Epithelial cell of esophagus (primary cell): Measurements from ENCODE around the gene C10orf105.
A peak's percentile ranks its signal among the peaks of the same experiment; 100 is the strongest.

Experiments
- DNase-seq: peaks from one replicate; pipeline ENCODE4 v3.0.0; 2010; ENCODE audit warnings: low read depth
- H3K4me3 ChIP-seq: 2 replicates; pipeline ENCODE4 v1.5.1; 2011; ENCODE audit warnings: mild to moderate bottlenecking, low read length, control low read depth
- TF ChIP-seq, protein P1 (sequence below): IDR thresholded peaks from 2 replicates; pipeline ENCODE4 v1.5.1; 2011; ENCODE audit warnings: low read depth, mild to moderate bottlenecking, low read length, control low read depth, inconsistent platforms; ENCODE audit not compliant: insufficient read depth; ENCODE audit errors: missing control alignments

C10orf105 gene

DNA sequence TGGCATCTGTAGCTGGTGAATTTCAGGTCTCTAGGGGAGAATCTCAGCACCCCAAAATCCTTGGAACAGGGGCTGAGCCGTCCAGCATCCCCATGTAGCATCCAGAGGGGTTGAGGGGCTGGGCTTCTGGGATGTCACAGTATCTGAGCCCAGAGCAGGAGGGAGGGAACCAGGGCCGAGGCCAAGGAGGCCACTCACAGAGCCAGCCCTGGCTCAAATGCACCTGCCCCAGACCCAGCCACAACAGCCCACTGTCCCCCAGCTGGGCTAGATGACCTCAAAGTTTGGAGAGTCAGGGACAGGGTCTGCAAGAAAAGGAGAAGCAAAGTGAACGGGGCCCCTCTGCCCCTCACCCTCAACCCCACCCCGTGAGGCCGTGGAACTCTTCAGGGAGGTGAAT lies 31.4 kb upstream of the C10orf105 start:
- TF ChIP-seq, protein P1, sequence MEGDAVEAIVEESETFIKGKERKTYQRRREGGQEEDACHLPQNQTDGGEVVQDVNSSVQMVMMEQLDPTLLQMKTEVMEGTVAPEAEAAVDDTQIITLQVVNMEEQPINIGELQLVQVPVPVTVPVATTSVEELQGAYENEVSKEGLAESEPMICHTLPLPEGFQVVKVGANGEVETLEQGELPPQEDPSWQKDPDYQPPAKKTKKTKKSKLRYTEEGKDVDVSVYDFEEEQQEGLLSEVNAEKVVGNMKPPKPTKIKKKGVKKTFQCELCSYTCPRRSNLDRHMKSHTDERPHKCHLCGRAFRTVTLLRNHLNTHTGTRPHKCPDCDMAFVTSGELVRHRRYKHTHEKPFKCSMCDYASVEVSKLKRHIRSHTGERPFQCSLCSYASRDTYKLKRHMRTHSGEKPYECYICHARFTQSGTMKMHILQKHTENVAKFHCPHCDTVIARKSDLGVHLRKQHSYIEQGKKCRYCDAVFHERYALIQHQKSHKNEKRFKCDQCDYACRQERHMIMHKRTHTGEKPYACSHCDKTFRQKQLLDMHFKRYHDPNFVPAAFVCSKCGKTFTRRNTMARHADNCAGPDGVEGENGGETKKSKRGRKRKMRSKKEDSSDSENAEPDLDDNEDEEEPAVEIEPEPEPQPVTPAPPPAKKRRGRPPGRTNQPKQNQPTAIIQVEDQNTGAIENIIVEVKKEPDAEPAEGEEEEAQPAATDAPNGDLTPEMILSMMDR = no peak
- H3K4me3 ChIP-seq = no peak overlapping the region
- DNase-seq = no peak

DNA sequence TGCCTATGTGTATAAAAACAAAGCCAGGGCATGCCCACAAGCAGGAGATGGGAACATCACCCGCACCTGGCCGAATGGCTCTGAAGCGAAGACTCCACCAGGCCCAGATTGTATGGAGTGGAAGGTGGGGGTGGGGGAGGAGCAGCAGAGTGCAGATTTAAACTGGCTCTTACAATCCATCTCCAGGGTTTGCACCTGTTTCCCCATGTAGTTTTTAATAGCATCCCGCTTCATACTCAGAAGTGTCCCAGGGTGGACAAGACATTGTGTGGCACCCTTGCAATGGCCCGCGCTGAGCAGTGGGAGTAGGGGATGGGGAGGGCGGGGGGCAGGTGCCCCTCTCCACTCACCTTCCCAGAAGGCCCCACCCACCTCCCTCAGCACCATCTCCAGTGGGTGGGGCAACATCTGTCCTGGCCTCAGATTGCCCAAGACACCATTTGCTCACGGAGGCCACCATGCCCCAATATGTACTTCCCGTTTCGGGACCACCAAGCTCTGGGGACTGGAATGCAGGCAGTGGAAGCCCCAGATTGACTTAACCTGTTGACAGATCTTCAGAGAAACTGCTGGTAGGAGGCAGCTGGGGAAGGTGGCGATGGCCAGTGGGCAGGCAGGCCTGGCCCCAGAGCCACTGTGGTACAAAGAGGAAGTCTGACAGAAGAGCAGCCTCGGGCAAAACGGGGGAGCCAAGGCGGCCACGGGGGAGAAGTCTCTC lies 30.7 kb upstream of the C10orf105 start:
- no peak for DNase-seq
- no peak overlapping the region for H3K4me3 ChIP-seq
- TF ChIP-seq, protein P1 = no peak

DNA sequence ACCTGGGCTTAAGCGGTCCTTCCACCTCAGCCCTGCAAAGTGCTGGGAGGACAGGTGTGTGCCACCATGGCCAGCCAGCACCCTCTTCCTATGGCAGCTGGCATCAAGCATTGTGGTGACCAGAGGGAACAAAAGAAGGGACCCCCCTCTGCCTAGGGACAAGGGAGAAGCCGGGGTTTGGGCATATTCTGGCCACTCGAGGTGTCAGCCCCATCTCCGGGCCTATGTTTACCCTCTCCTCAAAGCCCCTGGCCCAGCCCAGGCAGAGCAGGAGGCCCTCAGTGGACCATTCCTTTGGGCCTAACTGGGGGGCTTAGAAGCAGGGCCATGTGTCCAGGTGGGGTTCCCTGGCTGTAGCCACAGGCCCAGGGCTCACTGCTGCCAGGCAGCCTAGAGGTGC lies 29.8 kb upstream of the C10orf105 start:
- H3K4me3 ChIP-seq = no peak overlapping the region
- TF ChIP-seq, protein P1 = no peak
- no peak for DNase-seq

DNA sequence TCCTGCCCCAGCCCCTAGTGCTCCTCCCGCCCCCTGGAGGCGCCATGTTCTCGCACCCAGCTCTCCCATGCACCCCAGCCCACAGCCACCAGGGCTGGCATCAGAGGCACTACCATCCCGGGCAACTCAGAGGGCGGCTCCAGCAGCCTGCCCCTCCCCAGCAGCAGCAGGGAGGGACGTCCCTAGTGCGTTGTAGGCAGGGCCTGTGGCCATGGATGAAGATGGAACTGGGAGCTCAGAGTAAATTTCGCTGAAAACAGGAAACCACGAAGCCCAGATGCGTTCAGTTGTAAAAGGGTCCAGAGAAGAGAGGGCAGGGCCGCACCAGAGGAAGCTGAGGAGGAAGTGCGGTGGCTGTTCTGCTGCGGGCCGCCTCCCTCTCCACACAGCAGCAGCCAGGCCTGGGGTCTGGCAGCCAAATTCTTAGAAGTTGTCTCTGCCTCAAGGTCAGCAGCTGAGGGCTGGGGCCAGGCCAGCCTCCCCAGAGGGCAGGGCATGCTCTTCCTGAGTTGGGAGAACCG lies 29.2 kb upstream of the C10orf105 start:
- DNase-seq = no peak
- no peak overlapping the region for H3K4me3 ChIP-seq
- TF ChIP-seq, protein P1 = no peak

DNA sequence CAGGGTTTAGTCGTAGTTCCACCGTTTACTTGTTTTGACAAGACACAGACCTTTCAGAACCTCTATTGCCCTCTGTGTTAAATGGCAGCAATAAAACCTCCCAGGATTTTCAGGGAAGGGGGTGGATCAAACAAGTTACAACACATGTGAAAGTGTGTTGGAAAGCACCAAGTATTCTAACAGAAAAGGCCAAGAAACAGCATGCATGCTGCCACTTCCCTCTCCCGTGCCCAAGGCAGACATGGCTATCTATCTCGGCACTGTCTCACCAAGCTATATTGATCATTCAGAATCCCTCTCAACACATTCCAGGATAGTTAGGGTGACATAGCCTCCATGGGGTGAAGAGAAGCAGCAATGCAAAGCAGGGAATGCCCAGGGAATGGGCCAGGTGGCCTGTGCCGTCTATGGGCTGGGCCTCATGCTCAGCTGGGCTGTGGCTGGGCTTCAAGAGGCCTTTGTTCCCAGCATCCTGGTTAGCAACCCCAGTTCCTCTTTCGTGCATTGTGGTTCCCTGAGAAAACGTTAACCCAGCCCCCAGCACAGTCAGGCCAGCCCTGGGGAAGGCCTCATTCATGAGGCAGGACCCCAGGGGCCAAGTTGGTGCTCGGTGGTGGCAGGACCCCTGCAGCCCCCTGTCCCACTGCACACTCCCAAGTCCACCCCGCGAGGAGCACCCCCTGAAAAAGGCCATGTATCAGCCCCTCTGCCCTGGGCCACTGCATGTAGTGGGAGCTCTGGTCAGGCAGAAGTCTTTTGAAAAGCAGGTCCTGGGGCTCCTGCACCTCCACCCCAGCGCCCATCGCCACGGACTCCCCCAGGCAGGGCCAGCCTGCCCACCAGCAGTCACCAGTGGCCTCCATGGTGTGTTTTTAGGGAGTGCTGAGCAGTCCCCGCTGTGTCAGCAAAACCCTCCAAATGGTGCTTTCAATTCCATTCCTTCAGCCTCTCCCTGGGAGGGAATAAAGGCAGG lies 28.3 kb upstream of the C10orf105 start:
- H3K4me3 ChIP-seq = no peak overlapping the region
- DNase-seq = peak; percentile 48
- TF ChIP-seq, protein P1 = no peak

DNA sequence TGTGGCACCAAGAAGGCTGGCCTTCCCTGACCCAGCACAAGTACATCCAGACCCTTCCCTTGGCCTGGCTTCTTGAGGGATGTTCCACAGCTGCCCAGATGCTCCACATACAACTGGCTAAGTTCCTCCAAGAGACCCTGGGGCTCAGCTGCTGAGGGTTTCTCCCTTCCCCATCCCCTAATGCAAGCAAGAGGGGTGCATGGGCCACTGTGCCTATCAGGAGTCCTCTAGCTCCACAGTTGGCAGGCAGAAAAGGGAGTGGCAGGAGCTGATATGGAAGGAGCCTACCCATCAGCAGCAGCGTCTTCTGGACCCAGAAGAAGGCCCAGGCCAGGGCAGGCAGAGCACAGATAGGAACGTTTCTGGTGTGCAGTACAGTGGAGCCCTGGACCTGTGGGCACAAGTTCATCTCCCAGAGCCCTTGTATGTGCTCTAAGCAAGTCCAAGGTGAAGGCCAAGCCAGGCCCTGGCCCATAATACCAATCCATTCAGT lies 27.5 kb upstream of the C10orf105 start:
- TF ChIP-seq, protein P1 = no peak
- DNase-seq = no peak
- no peak overlapping the region for H3K4me3 ChIP-seq
